Smooth muscle cell of the coronary artery (primary cell): Measurements from ENCODE around the gene APOBEC3A. TPM values are rescaled to one million over a fixed set of nuclear protein-coding genes. Genes with fewer than 3 reads are reported as not detected.

Experiments used
- total RNA-seq: library from RNA; depleted of rRNA; stranded (reverse); fragments of >200 nt; gene quantifications from 2 replicates; pipeline ENCODE4 v1.2.3, GENCODE V29; 2014; ENCODE audit warnings: low replicate concordance

APOBEC3A gene
- not detected in 2 replicates for total RNA-seq

DNA sequence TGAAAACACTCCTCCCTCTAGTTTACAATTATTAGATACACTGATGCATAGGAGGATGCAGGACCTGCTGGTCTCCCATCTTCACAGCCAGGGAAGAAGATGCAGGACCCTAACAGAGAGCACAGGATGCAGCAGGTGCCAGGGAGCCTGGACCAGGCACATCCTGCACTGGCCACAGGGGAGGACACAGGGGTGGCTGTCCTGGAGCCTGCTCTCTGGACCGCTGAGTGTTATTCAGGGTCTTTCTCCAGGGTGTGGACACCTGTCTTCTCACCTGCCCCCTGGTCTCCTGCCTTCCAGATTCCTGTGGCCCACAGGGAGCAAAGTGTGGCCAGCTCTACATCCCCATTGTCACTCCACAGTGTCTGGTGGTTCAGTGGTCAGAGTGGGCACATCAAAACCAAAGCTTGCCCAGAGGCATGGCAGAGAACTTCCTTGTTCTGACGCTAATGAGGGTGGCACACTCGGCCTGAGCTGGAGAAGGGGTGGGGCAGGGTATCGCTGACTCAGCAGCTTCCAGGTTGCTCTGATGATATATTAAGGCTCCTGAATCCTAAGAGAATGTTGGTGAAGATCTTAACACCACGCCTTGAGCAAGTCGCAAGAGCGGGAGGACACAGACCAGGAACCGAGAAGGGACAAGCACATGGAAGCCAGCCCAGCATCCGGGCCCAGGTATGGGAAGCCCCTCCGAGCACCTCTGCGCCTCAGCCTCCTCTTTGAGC lies at the start of gene APOBEC3A:
TSS of gene APOBEC3A (plus strand) at position 564 of the 725 bp plus-strand sequence. CDS start at position 647, 83 bp downstream.

GRCh38 chr22:38981992-38982927 lies 24.9 kb downstream of the APOBEC3A start, which contains the start of gene APOBEC3B:
TSS of gene APOBEC3B (plus strand) at chr22:38982347. CDS start at chr22:38982454, 107 bp downstream.

Other genes with a start within 250 kb of the APOBEC3A start
- gene SUN2, start 201.6 kb upstream of the APOBEC3A start, total RNA-seq = 41.9 and 65.1 TPM in 2 replicates
- 12.4 and 19.4 TPM in 2 replicates for gene DNAL4, start 163.5 kb upstream of the APOBEC3A start, total RNA-seq
- 0.60 and 2.0 TPM in 2 replicates for gene NPTXR, start 113.6 kb upstream of the APOBEC3A start, total RNA-seq
- gene CBX6, start 85.4 kb upstream of the APOBEC3A start, total RNA-seq = 22.2 and 24.6 TPM in 2 replicates
- gene APOBEC3B, start 24.7 kb downstream of the APOBEC3A start, total RNA-seq = 0.82 and 1.6 TPM in 2 replicates
- 5.4 and 6.0 TPM in 2 replicates for gene APOBEC3C, start 56.6 kb downstream of the APOBEC3A start, total RNA-seq
- 0.60 and 4.8 TPM in 2 replicates for gene APOBEC3D, start 63.5 kb downstream of the APOBEC3A start, total RNA-seq
- 5.3 and 8.1 TPM in 2 replicates for gene APOBEC3F, start 83.3 kb downstream of the APOBEC3A start, total RNA-seq
- 8.6 and 9.1 TPM in 2 replicates for gene APOBEC3G, start 119.7 kb downstream of the APOBEC3A start, total RNA-seq
- 0.70 TPM in 1 of 2 replicates, not detected in the other for gene APOBEC3H, start 139.6 kb downstream of the APOBEC3A start, total RNA-seq
- gene CBX7, start 195.1 kb downstream of the APOBEC3A start, total RNA-seq = 1.6 and 9.8 TPM in 2 replicates